ENCODE results near the gene SGCA. TPM values are rescaled to one million over a fixed set of nuclear protein-coding genes. Genes with fewer than 3 reads are reported as not detected.

Gene SGCA
- polyA plus RNA-seq, 4 donors = 0.48 to 1.5 (median 0.89) TPM

- no peak for DNase-seq (ENCODE audit: low read depth in 4 of 4, low spot score in 3 of 4)
Observed at GRCh38 chr17:50205963-50206505, 40.2 kb downstream of the SGCA start.

DNA sequence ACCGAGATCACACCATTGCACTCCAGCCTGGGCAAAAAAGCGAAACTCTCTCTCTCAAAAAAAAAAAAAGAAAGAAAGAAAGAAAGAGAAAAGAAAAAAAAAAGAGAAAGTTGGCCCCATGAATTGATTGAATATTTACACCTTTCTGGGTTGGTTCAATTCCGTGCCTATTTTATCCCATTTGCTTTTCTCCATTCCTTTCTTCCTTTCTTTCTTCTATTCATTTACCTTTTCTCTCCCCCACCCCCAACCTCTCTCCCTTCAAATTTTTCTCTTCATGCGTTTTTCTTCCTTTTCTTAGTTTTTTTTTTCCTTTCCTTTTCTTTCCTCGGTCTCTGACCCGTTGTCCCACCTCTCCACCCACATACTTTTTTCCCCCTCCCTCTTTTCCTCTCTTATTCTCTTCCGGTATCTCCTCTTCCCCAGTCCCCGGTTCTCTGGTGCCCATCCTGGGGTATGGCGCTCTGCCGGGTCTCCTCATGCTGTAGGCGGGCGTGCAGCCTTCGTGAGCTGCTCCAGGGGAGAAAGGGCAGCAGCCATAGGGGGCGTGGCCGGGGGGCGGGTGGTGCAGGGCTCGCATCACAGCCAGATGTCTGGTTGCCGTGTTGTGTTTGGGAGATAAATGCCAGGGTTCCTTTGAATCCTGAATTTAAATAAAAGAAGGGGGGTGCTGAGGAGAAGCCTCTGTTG, 40.9 kb downstream of the SGCA start:
- no peak for DNase-seq (ENCODE audit: low read depth in 4 of 4, low spot score in 3 of 4)

DNA sequence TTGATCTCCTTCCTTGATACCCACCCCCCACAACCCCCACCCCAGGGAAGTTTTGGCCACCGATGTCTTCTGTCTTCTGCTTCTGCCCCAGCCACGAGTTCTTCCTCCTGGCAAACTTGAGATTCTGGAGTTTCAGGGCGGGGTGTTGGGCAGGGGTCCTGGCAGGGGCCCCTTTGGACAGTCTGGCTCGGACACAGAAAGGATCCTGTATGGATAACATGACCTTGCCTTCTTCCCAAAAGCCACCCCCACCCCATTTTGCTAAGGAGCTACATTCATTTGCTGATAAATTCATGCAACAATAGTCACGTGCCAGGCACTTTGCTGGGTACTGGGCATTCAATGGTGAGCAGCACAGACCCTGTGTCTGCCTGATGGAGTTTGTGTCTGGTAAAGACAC, 41.5 kb downstream of the SGCA start:
- no peak for DNase-seq (ENCODE audit: low read depth in 4 of 4, low spot score in 3 of 4)

GRCh38 chr17:50207792-50208567, 42.2 kb downstream of the SGCA start:
- DNase-seq (ENCODE audit: low read depth in 4 of 4, low spot score in 3 of 4) = no peak

- DNase-seq (ENCODE audit: low read depth in 4 of 4, low spot score in 3 of 4) = no peak
Observed at GRCh38 chr17:50208611-50209061, 42.8 kb downstream of the SGCA start.

GRCh38 chr17:50209133-50209471, 43.3 kb downstream of the SGCA start:
- no peak for DNase-seq (ENCODE audit: low read depth in 4 of 4, low spot score in 3 of 4)

DNA sequence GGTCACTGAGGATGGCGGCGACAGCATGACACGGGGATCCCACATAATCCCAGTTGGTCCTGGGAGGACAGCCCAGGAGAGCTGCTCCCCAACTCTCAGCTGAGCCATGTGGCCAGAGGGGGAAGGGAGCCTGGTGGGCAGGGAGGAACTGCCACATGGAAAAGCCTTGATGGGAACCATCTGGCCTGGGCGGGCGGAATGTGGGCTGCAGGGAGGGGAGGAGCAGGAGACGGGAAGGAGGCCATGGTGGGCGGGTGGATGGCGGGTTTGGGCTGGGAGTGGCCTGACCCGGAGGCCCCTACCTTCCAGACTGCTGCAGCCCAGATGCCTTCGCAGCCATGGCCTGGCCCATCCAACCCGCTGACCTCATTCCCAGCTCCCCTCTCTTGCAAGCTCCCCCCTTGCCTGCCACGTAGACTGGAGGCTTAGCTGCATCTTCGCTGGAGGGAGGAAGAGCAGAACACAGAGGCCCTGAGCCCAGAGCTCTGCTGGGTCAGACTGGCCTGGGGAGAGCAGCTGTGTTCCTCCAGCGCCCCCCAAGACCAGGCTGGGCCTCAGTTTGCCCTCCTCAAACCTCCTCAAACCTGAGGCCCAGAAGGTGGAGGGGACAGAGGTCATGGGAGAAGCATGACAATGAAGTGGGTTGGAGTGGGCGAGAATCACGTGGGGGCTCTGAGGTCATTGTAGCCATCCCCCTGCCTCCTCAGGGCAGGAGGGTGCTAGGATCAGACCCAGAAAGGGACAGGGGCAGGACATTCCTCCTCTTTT, 43.9 kb downstream of the SGCA start:
- peak in 3 of 4 donors; percentile 82 to 86 (median 84) for DNase-seq (ENCODE audit: low read depth in 4 of 4, low spot score in 3 of 4)

DNA sequence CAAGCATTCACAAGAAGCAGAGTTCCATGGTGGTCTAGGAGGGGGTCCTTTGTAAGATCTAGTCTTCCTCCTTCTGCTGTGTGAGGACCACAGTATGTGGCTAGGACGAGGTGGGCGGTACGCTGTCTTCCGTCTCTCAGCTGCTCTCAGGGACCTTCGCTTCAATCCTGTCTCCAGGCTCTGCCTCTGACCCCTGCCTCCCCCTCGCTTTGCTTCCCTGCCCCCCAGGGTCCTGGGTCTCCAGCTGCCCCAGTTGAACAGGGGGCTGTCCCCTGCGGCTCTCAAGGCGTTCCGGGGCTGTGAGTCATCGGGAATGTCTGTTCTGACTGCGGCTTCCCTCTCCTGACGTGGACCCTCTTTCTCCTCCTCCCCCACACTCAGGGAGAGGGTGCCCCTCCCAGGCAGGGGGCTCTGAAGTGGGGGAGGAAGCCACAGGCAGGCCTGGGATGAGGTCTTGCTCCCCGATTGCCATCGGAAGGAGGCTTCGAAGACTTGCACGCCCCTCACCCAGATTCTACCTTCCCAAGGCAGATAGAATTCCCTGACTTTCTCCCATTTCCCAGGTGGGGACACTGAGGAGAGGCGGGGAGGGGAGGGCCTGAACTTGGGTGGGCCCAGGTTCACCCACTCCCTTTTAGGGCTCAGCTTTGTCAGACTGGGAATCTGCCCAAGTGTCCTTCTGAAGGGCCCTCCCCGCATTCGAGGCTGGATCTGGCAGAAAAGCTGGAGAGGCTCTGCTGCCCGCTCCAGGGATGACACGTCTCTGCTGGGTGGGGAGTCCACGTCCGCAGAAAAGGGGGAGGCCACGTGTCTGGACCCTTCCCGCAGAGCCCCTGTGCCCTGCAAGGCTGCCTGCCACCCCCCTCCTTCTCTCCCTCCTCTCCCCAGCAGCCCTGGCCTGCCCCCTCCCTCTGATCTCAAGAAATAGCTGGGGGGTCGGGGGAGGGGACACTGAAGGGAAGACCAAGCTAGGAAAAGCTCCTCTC, 44.7 kb downstream of the SGCA start:
- peak in 1 of 4 donors; percentile 66 for DNase-seq (ENCODE audit: low read depth in 4 of 4, low spot score in 3 of 4)

DNA sequence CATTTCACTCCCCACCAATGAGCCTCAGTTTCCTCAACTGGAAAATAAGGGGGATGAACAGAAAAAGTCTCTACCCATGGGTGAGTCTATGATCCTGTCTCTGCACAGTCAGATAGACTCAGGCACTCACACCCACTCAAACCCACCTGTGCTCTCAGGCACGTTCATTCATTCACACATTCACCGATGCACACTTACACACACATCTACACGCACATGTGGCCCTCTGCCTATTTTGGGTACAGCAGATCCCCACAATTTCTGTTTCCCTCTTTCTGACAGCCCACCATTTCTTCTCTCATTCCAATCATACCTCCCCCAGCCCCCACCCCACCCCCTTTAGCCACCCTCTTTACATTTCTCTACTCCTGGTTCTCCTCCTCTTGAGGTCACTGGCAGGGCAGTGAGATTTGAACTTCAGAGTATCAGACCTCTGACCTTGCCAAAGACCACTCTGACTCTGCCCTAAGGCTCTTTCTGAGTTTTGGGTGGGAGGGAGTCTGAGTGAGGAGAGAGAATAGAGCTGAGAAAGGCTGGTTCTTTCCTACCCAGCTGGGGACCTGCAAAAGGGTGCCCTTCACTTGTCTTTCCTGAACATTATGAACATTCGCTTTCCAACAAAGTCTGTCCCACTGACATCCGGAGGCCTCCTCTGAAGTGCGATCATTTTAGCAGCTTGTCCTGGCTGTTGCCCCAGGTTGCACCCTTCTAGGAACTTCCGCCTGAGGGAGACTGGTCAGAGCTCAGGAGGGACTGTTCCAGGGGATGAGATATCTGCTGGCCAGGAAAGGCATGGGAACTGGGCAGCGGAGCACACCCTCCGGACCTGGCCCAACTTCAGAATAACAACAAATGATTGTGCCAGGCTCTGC, 45.7 kb downstream of the SGCA start:
- DNase-seq (ENCODE audit: low read depth in 4 of 4, low spot score in 3 of 4) = no peak

DNA sequence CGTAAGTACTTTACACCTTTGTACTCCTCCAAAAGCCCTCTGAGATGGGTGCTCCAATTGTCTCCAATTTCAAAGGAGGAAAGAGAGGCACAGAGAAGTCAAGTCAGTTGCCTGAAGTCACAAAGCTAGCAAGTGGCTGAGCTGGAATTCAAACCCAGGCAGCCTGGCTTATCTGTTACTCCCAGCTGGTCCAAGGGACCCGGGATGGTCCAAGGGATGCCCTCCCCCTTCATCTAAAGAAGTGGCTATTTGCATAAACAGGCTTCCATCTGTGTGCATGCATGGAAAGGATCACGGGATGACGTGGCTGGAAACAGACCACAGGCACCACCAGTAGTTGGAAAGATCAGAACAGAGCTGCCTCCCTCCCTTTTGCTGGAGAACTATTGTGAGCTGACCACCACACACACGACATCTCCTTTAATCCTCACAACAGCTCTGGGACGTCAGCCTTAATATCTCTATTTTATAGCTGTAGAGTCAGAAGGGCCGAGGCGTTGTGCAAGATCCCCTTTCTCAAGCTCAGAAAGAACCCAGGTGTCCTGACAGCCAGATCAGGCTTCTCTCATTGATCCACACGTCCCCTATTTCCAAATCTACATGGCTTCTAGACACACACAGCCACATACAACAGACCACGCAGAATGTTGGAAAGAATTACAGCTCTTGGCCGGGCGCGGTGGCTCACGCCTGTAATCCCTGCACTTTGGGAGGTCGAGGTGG, 46.5 kb downstream of the SGCA start:
- no peak for DNase-seq (ENCODE audit: low read depth in 4 of 4, low spot score in 3 of 4)

DNA sequence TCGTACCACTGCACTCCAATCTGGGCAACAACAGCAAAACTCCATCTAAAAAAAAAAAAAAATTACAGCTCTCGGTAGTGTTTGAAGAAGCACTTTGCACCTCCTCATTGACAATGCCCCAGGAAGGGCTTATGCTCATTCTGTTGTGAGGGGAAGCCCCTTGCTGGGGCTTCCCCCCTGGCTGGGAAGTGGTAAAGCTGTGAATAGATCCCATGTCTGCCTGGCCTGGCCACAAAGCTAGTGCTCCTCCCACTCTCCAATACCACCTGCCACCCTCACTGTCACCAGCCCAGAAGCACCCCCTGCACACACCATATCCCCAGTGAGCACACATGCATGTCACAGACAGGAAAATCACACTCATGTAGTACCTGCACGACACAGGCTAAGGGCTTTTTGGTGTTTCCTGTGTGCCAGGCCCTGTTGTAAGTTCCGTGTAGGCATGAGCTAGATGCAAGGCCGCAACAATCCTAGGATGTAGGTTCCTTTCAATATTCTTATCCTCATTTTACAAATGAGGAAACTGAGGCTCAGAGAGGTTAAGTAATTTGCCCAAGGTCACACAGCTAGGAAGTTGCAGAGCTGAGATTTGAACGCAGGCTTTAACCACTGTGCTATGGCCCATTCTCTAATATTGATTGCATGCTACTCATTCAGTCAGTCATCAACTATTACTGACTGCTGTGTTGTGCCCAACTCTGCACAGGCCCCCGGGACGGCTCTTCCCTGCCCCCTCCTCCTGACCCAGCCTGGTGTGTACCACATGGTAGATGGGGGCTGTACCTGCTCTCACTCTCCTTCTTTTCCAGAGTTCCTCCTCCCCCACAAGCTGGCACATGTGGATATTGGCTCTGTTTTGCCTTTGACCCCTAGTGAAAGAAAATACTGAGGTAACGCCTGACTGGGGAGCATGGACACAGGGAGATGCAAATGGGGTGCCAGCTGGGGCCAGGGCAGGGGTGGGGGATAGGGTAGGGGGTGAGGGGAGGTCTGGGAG, 47.5 kb downstream of the SGCA start:
- no peak for DNase-seq (ENCODE audit: low read depth in 4 of 4, low spot score in 3 of 4)

- DNase-seq (ENCODE audit: low read depth in 4 of 4, low spot score in 3 of 4) = no peak
Observed at GRCh38 chr17:50214976-50215760, 49.4 kb downstream of the SGCA start.

GRCh38 chr17:50217591-50217990, 51.8 kb downstream of the SGCA start:
- DNase-seq (ENCODE audit: low read depth in 4 of 4, low spot score in 3 of 4) = no peak

DNA sequence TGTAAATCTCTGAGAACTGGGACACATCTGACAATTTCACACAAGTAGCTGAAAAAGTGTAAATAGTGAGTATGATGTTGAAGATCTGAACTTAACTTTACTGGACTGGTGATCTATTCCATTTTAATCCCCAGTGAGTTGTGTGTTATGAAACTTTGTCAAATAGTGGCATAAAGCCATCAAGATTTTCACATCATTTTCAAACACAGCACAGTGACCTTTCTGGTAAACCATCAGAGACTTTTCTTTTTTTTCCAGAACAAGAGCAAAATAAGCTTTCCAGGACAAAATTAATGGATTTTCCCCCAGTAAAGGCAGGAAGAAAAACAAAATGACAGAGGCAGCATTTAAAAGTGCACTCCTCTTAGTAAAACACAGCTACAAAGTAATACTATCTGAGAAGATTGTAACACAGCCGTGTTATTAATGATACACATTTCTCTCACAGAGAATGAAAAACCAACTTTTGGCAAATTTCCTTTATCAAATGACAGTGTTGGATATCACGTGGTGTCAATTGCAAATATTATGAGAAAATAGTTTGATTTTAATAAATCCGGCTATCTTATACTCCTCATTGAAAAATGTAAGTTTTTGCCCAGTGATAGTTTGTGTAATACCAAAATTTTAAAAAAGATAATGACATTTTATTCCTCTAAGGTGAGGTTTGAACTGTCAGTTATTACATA, 52.4 kb downstream of the SGCA start:
- DNase-seq (ENCODE audit: low read depth in 4 of 4, low spot score in 3 of 4) = no peak

DNA sequence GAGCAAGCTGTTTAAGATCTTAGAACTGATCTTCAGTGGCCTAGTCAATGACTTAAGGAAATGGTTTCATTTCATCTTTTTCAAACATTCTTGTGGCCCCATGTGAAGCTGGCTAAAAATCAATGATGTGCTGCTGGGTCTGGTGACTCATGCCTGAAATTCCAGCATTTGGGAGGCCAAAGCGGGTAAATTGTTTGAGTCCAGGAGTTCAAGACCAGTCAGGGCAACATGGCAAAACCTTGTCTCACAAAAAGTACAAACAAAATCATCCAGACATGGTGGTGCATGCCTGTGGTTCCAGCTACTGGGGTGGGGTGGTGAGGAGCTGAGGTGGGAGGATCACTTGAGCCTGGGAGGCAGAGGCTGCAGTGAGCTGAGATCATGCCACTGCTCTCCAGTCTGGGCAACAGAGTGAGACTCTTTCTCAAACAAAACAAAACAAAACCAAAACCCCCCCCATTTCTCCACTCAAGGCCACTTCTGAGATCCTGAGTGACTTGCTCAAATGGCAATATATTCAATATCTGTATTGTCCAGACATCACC, 53.0 kb downstream of the SGCA start:
- no peak for DNase-seq (ENCODE audit: low read depth in 4 of 4, low spot score in 3 of 4)

DNA sequence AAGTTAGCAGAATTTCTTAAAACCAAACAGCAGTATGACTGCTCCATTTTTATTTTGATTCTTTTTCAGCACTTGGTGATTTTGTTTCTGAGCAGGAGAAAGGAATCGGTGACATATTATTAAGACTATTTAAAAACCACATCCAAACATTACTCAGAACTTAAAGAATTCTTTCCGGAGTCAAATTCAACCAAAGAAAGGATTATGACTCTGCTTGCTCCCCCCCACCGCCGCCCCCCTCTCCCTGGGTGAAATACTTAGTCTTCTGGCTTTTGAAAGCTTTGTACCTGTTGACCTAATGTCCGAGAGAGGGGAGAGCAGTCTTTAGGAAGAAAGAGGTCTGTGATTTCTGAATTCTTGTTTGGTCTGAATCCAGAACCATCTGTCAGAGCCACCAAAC, 53.5 kb downstream of the SGCA start:
- DNase-seq (ENCODE audit: low read depth in 4 of 4, low spot score in 3 of 4) = no peak
